WERI-Rb-1 (cell line): ENCODE data around the gene TWNK.

Experiments used
- DNase-seq: peaks from one replicate; pipeline ENCODE4 v3.0.0-alpha.2; 2020
- H3K27ac ChIP-seq: fragments of 250-450 bp; sonication (Bioruptor Pico); 2 replicates; pipeline ENCODE4 v1.5.1; 2020; ENCODE audit warnings: mild to moderate bottlenecking, moderate library complexity
- H3K27me3 ChIP-seq: fragments of 250-450 bp; sonication (Bioruptor Pico); 2 replicates; pipeline ENCODE4 v1.5.1; 2021; ENCODE audit warnings: mild to moderate bottlenecking, low read depth, moderate library complexity; ENCODE audit not compliant: insufficient read depth, severe bottlenecking
- H3K36me3 ChIP-seq: fragments of 250-450 bp; sonication (Bioruptor Pico); 2 replicates; pipeline ENCODE4 v1.5.1; 2020; ENCODE audit warnings: mild to moderate bottlenecking, moderate library complexity
- H3K4me3 ChIP-seq: 2 replicates; pipeline ENCODE4 v1.5.1; 2011; ENCODE audit warnings: low read depth, mild to moderate bottlenecking, control low read depth, low read length
- H3K9me3 ChIP-seq: fragments of 250-450 bp; sonication (Bioruptor Pico); 2 replicates; pipeline ENCODE4 v1.5.1; 2021; ENCODE audit warnings: mild to moderate bottlenecking, moderate library complexity; ENCODE audit not compliant: severe bottlenecking
- CTCF ChIP-seq: IDR thresholded peaks from 2 replicates; pipeline ENCODE4 v1.5.1; 2011; ENCODE audit warnings: low read depth, mild to moderate bottlenecking, control low read depth, inconsistent platforms, low read length

Gene TWNK

GRCh38 chr10:100986952-100987684, at the start of gene TWNK, which contains the start of gene MRPL43:
Gene TWNK, plus strand, starts transcription at chr10:100987543. Its CDS starts 668 bp downstream, at chr10:100988211.
Gene MRPL43, minus strand, starts transcription at chr10:100987497. Its CDS starts 54 bp downstream, at chr10:100987443.
- Histone ChIP-seq H3K4me3 (peak within 1 kb of the TSS; percentile 96), H3K27ac (peak within 1 kb of the TSS; percentile 86), H3K9me3 (no peaks in the 10 kb centered on the region), H3K27me3 (no peaks in the 10 kb centered on the region), H3K36me3 (peaks cover 56% of the 10 kb centered on the region)
- peak; percentile 83 for DNase-seq
- TF ChIP-seq CTCF, result no peak

DNA sequence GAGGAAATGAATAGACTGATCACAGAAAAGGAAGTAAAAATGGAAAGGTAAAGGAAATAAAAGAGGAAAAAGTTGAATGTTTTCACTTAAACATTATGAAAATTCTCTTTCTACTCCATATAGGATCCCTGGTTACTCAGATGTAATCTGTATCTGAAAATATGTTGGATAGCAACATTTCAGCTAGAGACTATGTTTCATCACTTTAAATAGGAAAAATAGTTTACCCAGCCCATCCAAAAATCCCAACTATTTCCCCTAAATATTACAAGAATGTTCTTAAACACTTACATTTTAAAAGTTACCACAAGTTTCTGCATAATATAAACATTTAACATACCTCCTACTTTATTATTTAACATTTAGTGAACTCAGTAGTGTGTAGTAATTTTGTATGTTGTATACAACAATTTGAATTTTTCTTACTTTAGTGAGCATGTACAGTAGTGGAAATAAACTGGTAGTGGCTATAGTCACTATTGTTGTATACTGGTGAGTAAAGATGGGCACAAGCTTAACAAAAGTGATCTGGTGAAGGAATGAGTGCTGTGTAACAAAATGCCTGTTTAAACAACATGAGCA, 47.5 kb upstream of the TWNK start:
- Histone ChIP-seq H3K27me3 (no peaks in the 10 kb centered on the region), H3K9me3 (no peaks in the 10 kb centered on the region), H3K27ac (no peak overlapping the region), H3K4me3 (no peak overlapping the region), H3K36me3 (peaks cover 81% of the 10 kb centered on the region)
- no peak for DNase-seq
- no peak for TF ChIP-seq CTCF

GRCh38 chr10:100942229-100942628, 45.1 kb upstream of the TWNK start:
- DNase-seq, result no peak
- no peaks in the 10 kb centered on the region for H3K27me3 ChIP-seq
- no peak for TF ChIP-seq CTCF
- H3K27ac ChIP-seq, result no peak overlapping the region
- H3K36me3 ChIP-seq, result peaks cover 90% of the 10 kb centered on the region
- no peak overlapping the region for H3K4me3 ChIP-seq
- H3K9me3 ChIP-seq, result no peaks in the 10 kb centered on the region

DNA sequence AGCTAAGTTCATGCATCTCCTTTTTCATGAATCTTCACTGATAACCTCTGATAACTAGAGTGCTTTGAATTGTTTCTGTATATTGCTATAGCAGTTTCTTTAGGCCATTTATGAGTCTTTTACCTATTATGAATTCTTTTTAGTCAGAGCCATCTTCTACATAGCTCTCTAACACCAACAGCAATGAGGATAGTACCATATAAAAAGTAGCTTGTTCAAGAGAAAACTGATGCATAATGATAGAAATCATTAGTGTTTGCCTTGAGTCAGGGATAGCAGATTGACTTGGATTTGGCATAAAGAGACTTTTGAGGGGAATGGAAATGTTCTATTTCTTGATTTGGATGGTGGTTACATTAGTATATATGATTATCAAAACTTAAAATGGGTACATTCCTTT, 43.8 kb upstream of the TWNK start:
- TF ChIP-seq CTCF, result no peak
- no peak for DNase-seq
- H3K27ac ChIP-seq, result no peak overlapping the region
- H3K36me3 ChIP-seq, result peaks cover 90% of the 10 kb centered on the region
- no peaks in the 10 kb centered on the region for H3K27me3 ChIP-seq
- H3K4me3 ChIP-seq, result no peak overlapping the region
- H3K9me3 ChIP-seq, result no peaks in the 10 kb centered on the region

DNA sequence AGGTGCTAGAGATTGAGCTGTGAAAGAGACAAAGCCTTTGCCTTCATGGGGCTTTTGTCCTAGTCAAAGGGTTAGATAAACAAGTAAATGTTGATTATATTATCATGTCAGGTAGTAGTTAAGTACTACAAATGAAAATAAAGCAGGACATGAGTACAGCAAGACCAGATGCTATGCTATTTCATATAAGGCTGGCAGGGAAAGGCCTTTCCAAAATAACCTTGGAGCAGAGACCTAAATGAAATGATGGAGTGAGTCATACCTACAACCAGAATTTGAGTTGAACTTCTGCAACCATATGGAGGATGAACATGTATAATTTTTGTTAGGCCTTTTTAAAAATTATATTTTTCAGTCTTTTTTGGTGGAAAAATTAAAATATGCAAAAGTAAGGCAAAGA, 41.6 kb upstream of the TWNK start:
- H3K9me3 ChIP-seq, result no peaks in the 10 kb centered on the region
- DNase-seq, result no peak
- H3K4me3 ChIP-seq, result no peak overlapping the region
- H3K27me3 ChIP-seq, result no peaks in the 10 kb centered on the region
- H3K36me3 ChIP-seq, result peaks cover 95% of the 10 kb centered on the region
- TF ChIP-seq CTCF, result no peak
- H3K27ac ChIP-seq, result no peak overlapping the region
